Gastroesophageal sphincter (tissue), 4 donors: ENCODE results near the gene ZBTB6. TPM values are rescaled to one million over a fixed set of nuclear protein-coding genes. Genes with fewer than 3 reads are reported as not detected.
A peak's percentile ranks its signal among the peaks of the same experiment; 100 is the strongest.

Source experiments
- ATAC-seq: fragments of 150-250 bp; one replicate; pipeline ENCODE4 v1.9.1; 2016; ENCODE audit warnings: mild to moderate bottlenecking, moderate library complexity
- H3K27ac ChIP-seq, 4 donors: fragments of 200-600 bp; sonication (generic) in 3 of 4; 1 replicate in 3 of 4; 2 replicates in 1 of 4; pipeline ENCODE4 v1.5.1; 2016 to 2019
- H3K27me3 ChIP-seq: fragments of 200-600 bp; sonication (generic); one replicate; pipeline ENCODE4 v1.5.1; 2019
- H3K36me3 ChIP-seq, 2 donors: fragments of 200-600 bp; sonication (generic); one replicate each; pipeline ENCODE4 v1.5.1; 2019; ENCODE audit warnings: control low read depth in 1 of 2
- H3K4me1 ChIP-seq, 3 donors: fragments of 200-600 bp; sonication (generic); 1 replicate in 2 of 3; 2 replicates in 1 of 3; pipeline ENCODE4 v1.5.1; 2016 to 2019; ENCODE audit warnings: control low read depth in 2 of 3
- H3K4me3 ChIP-seq, 2 donors: fragments of 200-600 bp; sonication (generic); one replicate each; pipeline ENCODE4 v1.5.1; 2019; ENCODE audit warnings: mild to moderate bottlenecking in 1 of 2, moderate library complexity in 1 of 2
- H3K9me3 ChIP-seq, 3 donors: fragments of 200-600 bp; sonication (generic); one replicate each; pipeline ENCODE4 v1.5.1; 2017 to 2019; ENCODE audit warnings: control low read depth in 2 of 3
- EP300 ChIP-seq: sonication (generic); formaldehyde crosslinking; IDR thresholded peaks from one replicate; pipeline ENCODE4 v1.6.1; 2017; ENCODE audit warnings: antibody characterized with exemption, mild to moderate bottlenecking
- POLR2A ChIP-seq, 2 donors: fragments of 450-650 bp; IDR thresholded peaks; one replicate each; pipeline ENCODE4 v1.6.1; 2017; ENCODE audit warnings: antibody characterized with exemption in 2 of 2, mild to moderate bottlenecking in 2 of 2, moderate library complexity in 1 of 2
- POLR2AphosphoS5 ChIP-seq: sonication (generic); formaldehyde crosslinking; IDR thresholded peaks from one replicate; pipeline ENCODE4 v1.6.1; 2017; ENCODE audit warnings: antibody characterized with exemption
- WGBS, 2 donors: methylation state at CpG; one replicate each; pipeline ENCODE4 v1.1.5; 2018; ENCODE audit warnings: low coverage in 1 of 2; 5-methylcytosine and 5-hydroxymethylcytosine counted together
- total RNA-seq, 4 donors: library from RNA; depleted of rRNA; stranded (reverse); fragments of >200 nt; gene quantifications; one replicate each; pipeline ENCODE4 v1.1.0, GENCODE V29; 2016
- TF ChIP-seq, protein P1 (sequence below), 4 experiments: fragments of 200-600 bp in 2 of 4; fragments of 450-650 bp in 2 of 4; sonication (generic) in 1 of 4; IDR thresholded peaks; one replicate each; pipeline ENCODE4 v1.5.1; 2017 to 2019; ENCODE audit warnings: antibody characterized with exemption in 4 of 4, mild to moderate bottlenecking in 2 of 4, moderate library complexity in 2 of 4

ZBTB6 gene
- total RNA-seq, 4 donors from 2014 or later: 7.4 to 10.9 (median 9.8) TPM

DNA sequence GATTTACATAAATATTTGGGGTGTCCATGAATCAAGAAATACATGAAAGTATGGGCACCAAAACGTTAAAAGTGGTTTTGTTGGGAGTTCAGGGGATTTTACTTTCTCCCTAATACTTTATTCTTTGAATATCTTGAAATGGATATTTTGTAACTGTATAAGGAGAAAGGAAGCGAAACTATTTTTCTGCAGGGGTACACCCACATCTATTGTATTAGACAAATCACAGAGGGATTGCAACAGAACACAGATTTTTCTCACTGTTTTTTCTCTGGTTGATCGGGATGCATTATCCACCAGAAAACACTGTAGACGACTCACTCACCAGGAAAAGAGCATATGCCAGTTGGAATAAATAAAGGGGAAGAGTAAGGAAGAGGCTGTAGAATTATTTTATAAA, 26.5 kb upstream of the ZBTB6 start:
- no peaks in the 10 kb centered on the region for H3K9me3 ChIP-seq
- TF ChIP-seq POLR2A (IDR thresholded peaks at IDR 0.05) (no peak), POLR2AphosphoS5 (no peak), EP300 (no peak)
- TF ChIP-seq, protein P1, sequence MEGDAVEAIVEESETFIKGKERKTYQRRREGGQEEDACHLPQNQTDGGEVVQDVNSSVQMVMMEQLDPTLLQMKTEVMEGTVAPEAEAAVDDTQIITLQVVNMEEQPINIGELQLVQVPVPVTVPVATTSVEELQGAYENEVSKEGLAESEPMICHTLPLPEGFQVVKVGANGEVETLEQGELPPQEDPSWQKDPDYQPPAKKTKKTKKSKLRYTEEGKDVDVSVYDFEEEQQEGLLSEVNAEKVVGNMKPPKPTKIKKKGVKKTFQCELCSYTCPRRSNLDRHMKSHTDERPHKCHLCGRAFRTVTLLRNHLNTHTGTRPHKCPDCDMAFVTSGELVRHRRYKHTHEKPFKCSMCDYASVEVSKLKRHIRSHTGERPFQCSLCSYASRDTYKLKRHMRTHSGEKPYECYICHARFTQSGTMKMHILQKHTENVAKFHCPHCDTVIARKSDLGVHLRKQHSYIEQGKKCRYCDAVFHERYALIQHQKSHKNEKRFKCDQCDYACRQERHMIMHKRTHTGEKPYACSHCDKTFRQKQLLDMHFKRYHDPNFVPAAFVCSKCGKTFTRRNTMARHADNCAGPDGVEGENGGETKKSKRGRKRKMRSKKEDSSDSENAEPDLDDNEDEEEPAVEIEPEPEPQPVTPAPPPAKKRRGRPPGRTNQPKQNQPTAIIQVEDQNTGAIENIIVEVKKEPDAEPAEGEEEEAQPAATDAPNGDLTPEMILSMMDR (IDR thresholded peaks at IDR 0.05): no peak
- WGBS, 2 donors: 83 to 87% methylated on average over 4 of the region's 4 CpGs
- peaks cover 0 to 23% of the 10 kb centered on the region in 2 donors for H3K36me3 ChIP-seq
- H3K4me1 ChIP-seq: peaks cover 0 to 45% (median 0%) of the 10 kb centered on the region in 3 donors
- ATAC-seq: no peak
- no peak overlapping the region for H3K27ac ChIP-seq
- no peaks in the 10 kb centered on the region for H3K27me3 ChIP-seq
- no peak overlapping the region for H3K4me3 ChIP-seq

DNA sequence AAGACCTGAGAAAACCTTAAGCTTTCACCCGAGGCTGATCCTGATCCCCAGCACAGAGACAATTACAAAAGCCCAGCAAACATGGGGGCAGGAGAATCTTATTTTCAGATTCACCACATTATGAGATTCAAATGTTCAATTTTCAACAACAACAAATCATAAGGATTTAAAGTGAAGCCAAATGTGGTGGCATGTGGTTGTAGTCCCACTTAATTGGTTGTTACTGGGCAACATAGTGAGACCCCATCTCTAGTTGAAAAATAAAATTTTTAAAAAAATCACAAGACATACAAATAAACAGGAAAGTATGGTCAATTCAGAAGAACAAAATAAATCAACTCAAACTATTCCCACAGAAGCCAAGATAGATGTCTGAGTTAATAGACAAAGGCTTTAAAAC, 23.8 kb upstream of the ZBTB6 start:
- no peak for ATAC-seq
- Histone ChIP-seq H3K27ac (no peak overlapping the region), H3K9me3 (no peaks in the 10 kb centered on the region), H3K4me1 (peaks cover 0 to 44% (median 12%) of the 10 kb centered on the region in 3 donors), H3K4me3 (no peak overlapping the region), H3K36me3 (peaks cover 0 to 23% of the 10 kb centered on the region in 2 donors), H3K27me3 (no peaks in the 10 kb centered on the region)
- WGBS, 2 donors: 33% methylated on average over 1 of the region's 1 CpG; no CpG with 5 or more reads in 1 of the 2 donors
- no peak for TF ChIP-seq POLR2A (IDR thresholded peaks at IDR 0.05)
- TF ChIP-seq EP300: no peak
- TF ChIP-seq, protein P1 (IDR thresholded peaks at IDR 0.05): no peak
- no peak for TF ChIP-seq POLR2AphosphoS5

DNA sequence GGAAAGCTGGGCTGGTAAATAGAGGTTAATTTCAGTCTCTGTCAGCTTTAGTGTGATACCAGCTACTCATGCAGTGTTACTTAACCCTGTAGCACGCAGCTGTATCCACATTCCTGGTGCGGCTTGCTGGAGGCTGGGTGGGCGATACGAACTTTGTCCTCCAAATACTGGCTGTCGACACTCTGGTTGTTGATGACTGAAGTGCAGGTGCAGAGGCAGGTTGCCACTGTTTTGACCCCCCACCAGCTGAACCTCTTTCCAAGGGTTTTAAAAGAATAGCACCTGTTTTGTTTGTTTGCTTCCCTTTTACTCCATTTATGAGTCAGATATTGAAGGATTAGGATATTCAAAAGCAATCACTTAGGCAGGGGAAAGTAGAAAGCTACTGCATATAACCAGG, 23.3 kb upstream of the ZBTB6 start:
- Histone ChIP-seq H3K4me1 (peaks cover 0 to 41% (median 12%) of the 10 kb centered on the region in 3 donors), H3K27me3 (no peaks in the 10 kb centered on the region), H3K9me3 (no peaks in the 10 kb centered on the region), H3K36me3 (peaks cover 0 to 23% of the 10 kb centered on the region in 2 donors), H3K27ac (no peak overlapping the region), H3K4me3 (no peak overlapping the region)
- TF ChIP-seq POLR2A (IDR thresholded peaks at IDR 0.05) (no peak), POLR2AphosphoS5 (no peak), EP300 (no peak)
- ATAC-seq: no peak
- no CpG with 5 or more reads among the region's 5 CpGs for WGBS, 2 donors

DNA sequence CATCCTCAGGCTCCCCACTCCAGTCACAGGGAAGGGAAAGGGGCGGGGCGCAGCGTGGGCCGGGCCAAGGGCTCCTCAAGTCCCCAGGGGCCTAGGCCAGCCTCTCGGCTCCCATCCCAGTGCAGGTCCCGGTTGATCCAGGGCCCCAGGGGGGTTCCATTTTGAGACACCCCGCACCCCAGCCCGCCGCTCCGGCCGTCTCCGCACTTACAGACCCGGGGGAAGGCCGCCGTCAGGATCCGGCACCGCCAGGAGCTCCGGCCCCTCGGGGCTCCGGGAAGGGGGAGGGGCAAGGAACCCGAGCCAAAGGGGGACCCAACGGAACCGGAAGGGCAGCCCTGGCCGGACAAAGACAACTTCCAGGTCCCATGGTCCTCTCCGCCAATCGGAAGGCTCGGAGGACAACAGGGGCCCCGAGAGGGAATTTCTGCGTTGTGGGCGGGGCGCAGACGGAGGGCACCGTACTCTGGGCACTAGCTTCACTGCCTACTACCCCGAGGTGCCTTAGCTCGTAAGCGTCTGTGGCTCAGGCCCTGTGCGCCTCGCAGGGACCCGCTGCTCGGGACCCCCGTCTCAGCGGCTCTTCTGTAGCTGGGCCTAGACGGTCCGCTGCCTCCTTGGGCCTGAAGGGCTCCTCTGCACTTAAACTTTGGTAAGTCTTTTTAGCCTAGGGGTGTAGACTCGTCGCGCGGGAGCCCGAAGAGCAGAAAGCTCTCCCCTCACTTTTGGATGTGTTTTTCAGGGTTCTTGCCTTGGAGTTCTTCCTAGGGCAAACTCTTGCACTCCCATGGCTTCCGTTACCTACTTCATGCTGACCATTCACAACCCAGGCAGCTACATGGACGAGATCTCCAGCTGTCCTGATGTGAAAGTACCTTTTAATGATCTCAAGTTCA, 18.4 kb upstream of the ZBTB6 start, which contains the start of gene ZBTB26:
TSS of gene ZBTB26 (minus strand) at position 287 of the 896 bp plus-strand sequence. CDS start 11,578 bp downstream, outside the sequence.
- Histone ChIP-seq H3K27me3 (no peaks in the 10 kb centered on the region), H3K4me1 (peaks cover 3 to 51% (median 22%) of the 10 kb centered on the region in 3 donors), H3K36me3 (peaks cover 0 to 7% of the 10 kb centered on the region in 2 donors), H3K9me3 (no peaks in the 10 kb centered on the region), H3K4me3 (peak within 1 kb of the TSS; percentile 63 to 92), H3K27ac (peak within 1 kb of the TSS; percentile 26 to 91 (median 86))
- peak; percentile 99 for ATAC-seq
- 0% methylated on average over 8 to 13 of the region's 51 CpGs for WGBS, 2 donors
- TF ChIP-seq, protein P1 (IDR thresholded peaks at IDR 0.05): no peak
- TF ChIP-seq POLR2AphosphoS5 (peak; percentile 74), POLR2A (IDR thresholded peaks at IDR 0.05) (peak in 1 of 2 donors; percentile 42)

DNA sequence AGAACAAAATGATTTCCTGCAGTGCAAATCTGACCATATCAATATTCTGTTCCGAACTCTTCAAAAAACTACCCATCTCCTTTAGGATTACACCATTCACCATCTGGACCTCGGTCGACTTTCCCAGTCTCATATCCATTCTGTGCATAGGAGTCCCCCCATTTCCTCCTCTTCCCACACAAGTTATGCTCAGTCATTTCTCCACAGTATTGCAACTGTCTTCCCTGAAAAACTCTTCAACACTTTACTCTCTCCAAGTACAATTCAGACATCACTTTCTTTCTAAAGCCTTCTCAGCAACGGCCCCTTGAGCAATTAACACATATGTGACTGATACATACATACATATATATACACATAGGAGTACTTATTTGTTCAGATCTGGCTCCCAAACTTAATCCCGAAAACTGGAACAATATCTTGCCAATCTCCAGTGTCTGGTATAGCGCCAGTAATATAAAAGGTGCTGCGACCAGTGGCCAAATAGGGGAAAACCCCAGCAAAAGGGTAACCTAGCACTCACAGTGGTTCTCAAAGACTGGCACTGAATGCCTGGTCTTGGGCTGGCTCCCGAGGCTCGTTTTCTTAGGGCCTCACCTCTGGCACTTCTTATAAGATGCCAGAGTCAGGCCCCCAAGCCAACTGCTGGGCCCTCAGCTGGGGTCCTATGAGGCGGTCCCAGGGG, 17.6 kb upstream of the ZBTB6 start:
- 26 to 35% methylated on average over 6 to 9 of the region's 10 CpGs for WGBS, 2 donors
- Histone ChIP-seq H3K36me3 (peaks cover 0 to 3% of the 10 kb centered on the region in 2 donors), H3K4me1 (peaks cover 3 to 51% (median 22%) of the 10 kb centered on the region in 3 donors), H3K4me3 (peak overlapping the region; percentile 63 to 92), H3K9me3 (no peaks in the 10 kb centered on the region), H3K27me3 (no peaks in the 10 kb centered on the region), H3K27ac (peak overlapping the region; percentile 26 to 91 (median 86))
- no peak for ATAC-seq
- TF ChIP-seq, protein P1 (IDR thresholded peaks at IDR 0.05): no peak
- TF ChIP-seq EP300: no peak
- TF ChIP-seq POLR2AphosphoS5: no peak
- TF ChIP-seq POLR2A (IDR thresholded peaks at IDR 0.05): no peak
